HepG2 (cell line): Measurements from ENCODE around the gene LYZL2. TPM values are rescaled to one million over a fixed set of nuclear protein-coding genes. Genes with fewer than 3 reads are reported as not detected.

Experiments
- ARNTL ChIP-seq: sonication (generic); formaldehyde crosslinking; IDR thresholded peaks from 2 replicates; pipeline ENCODE4 v1.4.0; 2020; ENCODE audit warnings: mild to moderate bottlenecking, missing genetic modification reagents
- ATF1 ChIP-seq: IDR thresholded peaks from 2 replicates; pipeline ENCODE4 v1.6.1; 2016; ENCODE audit warnings: mild to moderate bottlenecking, control low read depth
- BRD4 ChIP-seq: sonication (generic); formaldehyde crosslinking; IDR thresholded peaks from 2 replicates; pipeline ENCODE4 v1.4.0; 2020; ENCODE audit warnings: missing genetic modification reagents
- CSRNP2 ChIP-seq: sonication (generic); formaldehyde crosslinking; conservative IDR thresholded peaks from 2 replicates; pipeline ENCODE4 v1.8.0; 2022; ENCODE audit warnings: low read depth, missing genetic modification reagents
- DMAP1 ChIP-seq: IDR thresholded peaks from 2 replicates; pipeline ENCODE4 v1.6.1; 2016
- KDM4B ChIP-seq: sonication (generic); formaldehyde crosslinking; IDR thresholded peaks from 2 replicates; pipeline ENCODE4 v1.4.0; 2020; ENCODE audit warnings: missing genetic modification reagents
- NFAT5 ChIP-seq: sonication (generic); formaldehyde crosslinking; IDR thresholded peaks from 2 replicates; pipeline ENCODE4 v1.4.0; 2020; ENCODE audit warnings: missing genetic modification reagents
- PATZ1 ChIP-seq: sonication (generic); formaldehyde crosslinking; IDR thresholded peaks from 2 replicates; pipeline ENCODE4 v1.4.0; 2020; ENCODE audit warnings: missing genetic modification reagents
- REXO4 ChIP-seq: sonication (generic); formaldehyde crosslinking; IDR thresholded peaks from 2 replicates; pipeline ENCODE4 v1.8.0; 2022; ENCODE audit warnings: missing genetic modification reagents, mild to moderate bottlenecking, borderline replicate concordance
- SIN3B ChIP-seq: fragments of 150-350 bp; IDR thresholded peaks from 2 replicates; pipeline ENCODE4 v1.6.1; 2014; ENCODE audit warnings: low read length
- SMARCE1 ChIP-seq: fragments of 450-650 bp; IDR thresholded peaks from 2 replicates; pipeline ENCODE4 v1.6.1; 2017; ENCODE audit warnings: borderline replicate concordance
- SNAPC4 ChIP-seq: sonication (generic); formaldehyde crosslinking; IDR thresholded peaks from 2 replicates; pipeline ENCODE4 v1.4.0; 2020; ENCODE audit warnings: mild to moderate bottlenecking, missing genetic modification reagents
- TAF15 ChIP-seq: fragments of 200-400 bp; formaldehyde crosslinking; IDR thresholded peaks from one replicate; pipeline ENCODE4 v1.6.1; 2018; ENCODE audit warnings: mild to moderate bottlenecking, low read depth, low read length; ENCODE audit not compliant: poor library complexity, severe bottlenecking
- ZBTB34 ChIP-seq: sonication (generic); formaldehyde crosslinking; IDR thresholded peaks from 2 replicates; pipeline ENCODE4 v1.8.0; 2022; ENCODE audit warnings: mild to moderate bottlenecking, missing genetic modification reagents
- ZNF558 ChIP-seq: sonication (generic); formaldehyde crosslinking; IDR thresholded peaks from 2 replicates; pipeline ENCODE4 v1.9.0; 2022; ENCODE audit warnings: mild to moderate bottlenecking, missing genetic modification reagents, borderline replicate concordance
- ZNF567 ChIP-seq: sonication (generic); formaldehyde crosslinking; IDR thresholded peaks from 2 replicates; pipeline ENCODE4 v1.8.1; 2023; ENCODE audit warnings: mild to moderate bottlenecking, missing genetic modification reagents, borderline replicate concordance
- polyA plus RNA-seq, 8 experiments: library from polyadenylated mRNA; depleted of rRNA in 3 of 8; stranded (reverse) in 7 of 8; unstranded in 1 of 8; fragments of >200 nt; fragmentation: Illumina TruSeq in 4 of 8; extraction: Trizol in 4 of 8; gene quantifications; 2 replicates each; pipeline versions ENCODE4 v1.2.1 to v1.2.3, GENCODE V29; 2011 to 2016; ENCODE audit warnings: low read depth in 4 of 8, missing spikeins in 1 of 8, mixed read lengths in 1 of 8; ENCODE audit not compliant: insufficient read depth in 1 of 8
- total RNA-seq, 5 experiments: library from RNA; depleted of rRNA; stranded (reverse); fragments of >200 nt; fragmentation: Illumina TruSeq; extraction: Trizol; gene quantifications; 2 replicates each; pipeline ENCODE4 v1.2.3, GENCODE V29; 2016; ENCODE audit warnings: low read depth in 1 of 5

LYZL2 gene
- total and polyA plus RNA-seq, 2 of the 13 experiments (the other 11 are each of a cell fraction or from before 2014, with no cell fraction given): 0.20 to 0.63 TPM

- TF ChIP-seq ZBTB34 (CRISPR knock-in tag): no peak
- TF ChIP-seq SNAPC4 (CRISPR knock-in tag): no peak
- TF ChIP-seq PATZ1 (CRISPR knock-in tag): no peak
- no peak for TF ChIP-seq NFAT5
- TF ChIP-seq ZNF558 (CRISPR knock-in tag): no peak
- TF ChIP-seq ATF1 (CRISPR knock-in tag): no peak
- TF ChIP-seq BRD4: no peak
- TF ChIP-seq REXO4 (CRISPR knock-in tag): no peak
- no peak for TF ChIP-seq SMARCE1
- no peak for TF ChIP-seq TAF15
- no peak for TF ChIP-seq DMAP1 (CRISPR knock-in tag)
- no peak for TF ChIP-seq ZNF567 (CRISPR knock-in tag)
- TF ChIP-seq KDM4B (CRISPR knock-in tag): no peak
- no peak for TF ChIP-seq ARNTL (CRISPR knock-in tag)
- TF ChIP-seq CSRNP2 (CRISPR knock-in tag): no peak
- no peak for TF ChIP-seq SIN3B
Observed at GRCh38 chr10:30603589-30603988, 26.0 kb downstream of the LYZL2 start (continued).
